B cell (primary cell): ENCODE data around the gene SLC4A2. TPM values are rescaled to one million over a fixed set of nuclear protein-coding genes. Genes with fewer than 3 reads are reported as not detected.
A peak's percentile ranks its signal among the peaks of the same experiment; 100 is the strongest.

Experiments used
- ATAC-seq: fragments of 200-7000 bp; cut with Tn5 transposase; one replicate; pipeline ENCODE4 v1.10.0; 2021; ENCODE audit warnings: low read depth, mild to moderate bottlenecking, moderate number of reproducible peaks, moderate library complexity
- CTCF ChIA-PET: fragments of 350-600 bp; sonication (Branson Sonifier 250); formaldehyde crosslinking; loops from one replicate; lab custom pipeline; 2021; ENCODE audit warnings: antibody characterized with exemption, inconsistent platforms; lab: Charles Lee
- POLR2A ChIA-PET: fragments of 350-600 bp; sonication (Branson Sonifier 250); formaldehyde crosslinking; loops from one replicate; lab custom pipeline; 2021; ENCODE audit warnings: antibody characterized with exemption; lab: Charles Lee
- DNase-seq: peaks from one replicate; pipeline ENCODE4 v3.0.0; 2013
- H2AFZ ChIP-seq: 2 replicates; pipeline ENCODE4 v1.6.1; 2012; ENCODE audit warnings: mild to moderate bottlenecking, low read depth, low read length; ENCODE audit not compliant: insufficient read depth, poor library complexity, severe bottlenecking
- H3K27ac ChIP-seq, 2 donors: 1 replicate in 1 of 2; 2 replicates in 1 of 2; pipeline ENCODE4 v1.5.1; 2012 to 2013; ENCODE audit warnings: low read length in 2 of 2, mild to moderate bottlenecking in 2 of 2, moderate library complexity in 1 of 2
- H3K27me3 ChIP-seq, 4 experiments: fragments of 200-600 bp in 1 of 4; sonication (generic) in 1 of 4; replicated peaks in 1 of 4; 1 replicate in 2 of 4; 2 replicates in 2 of 4; pipeline versions ENCODE4 v1.6.1 to v1.7.0; 2013 to 2016; ENCODE audit warnings: low read length in 3 of 4, mild to moderate bottlenecking in 2 of 4, mixed read lengths in 1 of 4, moderate library complexity in 1 of 4; ENCODE audit not compliant: insufficient read depth in 4 of 4, control insufficient read depth in 3 of 4; ENCODE audit errors: control extremely low read depth in 1 of 4
- H3K36me3 ChIP-seq, 2 experiments: replicated peaks in 1 of 2; 1 replicate in 1 of 2; 2 replicates in 1 of 2; pipeline versions ENCODE4 v1.6.1 to v1.7.1; 2013; ENCODE audit warnings: low read length in 1 of 2; ENCODE audit not compliant: insufficient read depth in 2 of 2, control insufficient read depth in 1 of 2; ENCODE audit errors: control extremely low read depth in 1 of 2, extremely low read depth in 1 of 2
- H3K4me1 ChIP-seq, 2 donors: fragments of 200-600 bp in 1 of 2; sonication (generic) in 1 of 2; 1 replicate in 1 of 2; 2 replicates in 1 of 2; pipeline versions ENCODE4 v1.5.1 to v1.6.1; 2013 to 2017; ENCODE audit warnings: low read length in 2 of 2; ENCODE audit not compliant: control insufficient read depth in 2 of 2, insufficient read depth in 2 of 2
- H3K4me2 ChIP-seq: replicated peaks from 2 replicates; pipeline ENCODE3; 2012; ENCODE audit warnings: mild to moderate bottlenecking, low read depth, low read length; ENCODE audit not compliant: poor library complexity, severe bottlenecking
- H3K4me3 ChIP-seq, 5 experiments: fragments of 200-600 bp in 1 of 5; sonication (generic) in 1 of 5; 1 replicate in 3 of 5; 2 replicates in 2 of 5; pipeline versions ENCODE4 v1.5.1 to v1.7.0; 2011 to 2016; ENCODE audit warnings: low read length in 4 of 5, mild to moderate bottlenecking in 4 of 5, low read depth in 2 of 5, control low read depth in 1 of 5, moderate library complexity in 1 of 5; ENCODE audit not compliant: insufficient read depth in 1 of 5; ENCODE audit errors: control extremely low read depth in 1 of 5, extremely low read depth in 1 of 5
- H3K79me2 ChIP-seq: fragments of 200-600 bp; sonication (generic); one replicate; pipeline ENCODE4 v1.6.0; 2016; ENCODE audit warnings: low read length; ENCODE audit not compliant: control insufficient read depth, insufficient read depth
- H3K9ac ChIP-seq: fragments of 200-600 bp; sonication (generic); 2 replicates; pipeline ENCODE4 v1.6.1; 2017; ENCODE audit warnings: mild to moderate bottlenecking, low read length, moderate library complexity
- H3K9me3 ChIP-seq, 3 donors: one replicate each; pipeline versions ENCODE4 v1.6.1 to v1.7.1; 2013; ENCODE audit warnings: low read length in 2 of 3; ENCODE audit not compliant: control insufficient read depth in 2 of 3, insufficient read depth in 1 of 3; ENCODE audit errors: control extremely low read depth in 1 of 3
- H4K20me1 ChIP-seq: 2 replicates; pipeline ENCODE4 v1.6.0; 2012; ENCODE audit warnings: mild to moderate bottlenecking, low read length; ENCODE audit not compliant: insufficient read depth, control insufficient read depth, poor library complexity, severe bottlenecking
- H3K27ac Mint-ChIP-seq: one replicate; pipeline ENCODE4 v1.8.0; 2021; ENCODE audit warnings: mixed read lengths
- H3K27me3 Mint-ChIP-seq: one replicate; pipeline ENCODE4 v1.8.0; 2021; ENCODE audit warnings: mixed read lengths
- H3K4me1 Mint-ChIP-seq: one replicate; pipeline ENCODE4 v1.8.0; 2021; ENCODE audit warnings: mixed read lengths
- H3K4me3 Mint-ChIP-seq: one replicate; pipeline ENCODE4 v1.8.0; 2021; ENCODE audit warnings: mixed read lengths
- H3K9me3 Mint-ChIP-seq: one replicate; pipeline ENCODE4 v1.8.0; 2022; ENCODE audit warnings: mixed read lengths; ENCODE audit not compliant: insufficient read depth
- EZH2 ChIP-seq: IDR thresholded peaks from 2 replicates; pipeline ENCODE4 v1.6.1; 2012; ENCODE audit warnings: borderline replicate concordance, low read depth, mild to moderate bottlenecking, moderate library complexity, low read length; ENCODE audit not compliant: insufficient read depth, poor library complexity, severe bottlenecking
- WGBS: methylation state at CpG from one replicate; pipeline ENCODE4 v1.1.5; 2013; ENCODE audit warnings: missing lambda C conversion rate; ENCODE audit not compliant: insufficient coverage; 5-methylcytosine and 5-hydroxymethylcytosine counted together
- intact Hi-C: fragments of 100-400 bp; cut with micrococcal nuclease; formaldehyde crosslinking; loops from one replicate; pipeline ENCODE4 v1.10.0; 2022
- polyA plus RNA-seq: library from polyadenylated mRNA; depleted of rRNA; stranded (reverse); fragments of >200 nt; gene quantifications from 2 replicates; pipeline ENCODE4 v1.2.3, GENCODE V29; 2012
- total RNA-seq, 2 donors: library from RNA; stranded (reverse); fragments of 120-200 nt in 1 of 2; gene quantifications; 1 replicate in 1 of 2; 2 replicates in 1 of 2; pipeline versions ENCODE4 v1.2.3 to v1.2.4, GENCODE V29; 2013 to 2022
- TF ChIP-seq, protein P1 (sequence below): fragments of 200-600 bp; IDR thresholded peaks from one replicate; pipeline ENCODE4 v1.8.0; 2022; ENCODE audit warnings: antibody characterized with exemption, mild to moderate bottlenecking

Gene SLC4A2
- total and polyA plus RNA-seq, 2 donors (not counting 1 experiment from before 2014, with no cell fraction given): 82.8 to 113 TPM

GRCh38 chr7:151083071-151083823 lies 23.9 kb downstream of the SLC4A2 start, which contains the start of gene TMUB1:
TMUB1 (minus strand) TSS chr7:151083493; CDS start chr7:151082563, 930 bp downstream.
- TF ChIP-seq, protein P1, sequence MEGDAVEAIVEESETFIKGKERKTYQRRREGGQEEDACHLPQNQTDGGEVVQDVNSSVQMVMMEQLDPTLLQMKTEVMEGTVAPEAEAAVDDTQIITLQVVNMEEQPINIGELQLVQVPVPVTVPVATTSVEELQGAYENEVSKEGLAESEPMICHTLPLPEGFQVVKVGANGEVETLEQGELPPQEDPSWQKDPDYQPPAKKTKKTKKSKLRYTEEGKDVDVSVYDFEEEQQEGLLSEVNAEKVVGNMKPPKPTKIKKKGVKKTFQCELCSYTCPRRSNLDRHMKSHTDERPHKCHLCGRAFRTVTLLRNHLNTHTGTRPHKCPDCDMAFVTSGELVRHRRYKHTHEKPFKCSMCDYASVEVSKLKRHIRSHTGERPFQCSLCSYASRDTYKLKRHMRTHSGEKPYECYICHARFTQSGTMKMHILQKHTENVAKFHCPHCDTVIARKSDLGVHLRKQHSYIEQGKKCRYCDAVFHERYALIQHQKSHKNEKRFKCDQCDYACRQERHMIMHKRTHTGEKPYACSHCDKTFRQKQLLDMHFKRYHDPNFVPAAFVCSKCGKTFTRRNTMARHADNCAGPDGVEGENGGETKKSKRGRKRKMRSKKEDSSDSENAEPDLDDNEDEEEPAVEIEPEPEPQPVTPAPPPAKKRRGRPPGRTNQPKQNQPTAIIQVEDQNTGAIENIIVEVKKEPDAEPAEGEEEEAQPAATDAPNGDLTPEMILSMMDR: peak; percentile 8
- no peak for TF ChIP-seq EZH2
- peaks cover 58% of the 10 kb centered on the region for H3K4me1 Mint-ChIP-seq
- peaks cover 13% of the 10 kb centered on the region for H3K27me3 Mint-ChIP-seq
- Histone ChIP-seq H3K4me1 (peaks cover 59 to 67% of the 10 kb centered on the region in 2 donors), H3K9me3 (peaks cover 0 to 4% (median 0%) of the 10 kb centered on the region in 3 donors), H3K4me2 (peak within 1 kb of the TSS; percentile 95), H3K79me2 (peaks cover 39% of the 10 kb centered on the region), H3K36me3 (no peaks in the 10 kb centered on the region), H3K27me3 (peaks cover 0 to 38% (median 14%) of the 10 kb centered on the region in 4 experiments), H4K20me1 (peaks cover 26% of the 10 kb centered on the region), H3K27ac (peak within 1 kb of the TSS; percentile 76 to 92), H2AFZ (peak within 1 kb of the TSS; percentile 74), H3K9ac (peak within 1 kb of the TSS; percentile 85), H3K4me3 (peak within 1 kb of the TSS; percentile 1 to 83 (median 77))
- H3K9me3 Mint-ChIP-seq: no peaks in the 10 kb centered on the region
- peak; percentile 92 for DNase-seq
- ATAC-seq: peak; percentile 61
- WGBS: under 1% methylated on average over 66 of the region's 69 CpGs
- intact Hi-C loops: loop anchor here (1.0 to 10.0 kb wide), 8 partner anchors 55 to 1311 kb away; partner anchors contain the start of genes ABCB8, ABCF2, KCNH2 and NUB1
- H3K4me3 Mint-ChIP-seq: peak within 1 kb of the TSS; percentile 88
- ChIA-PET POLR2A (interaction anchor here (1.2 kb wide), 1 partner anchor 23 kb away, joined by 3 read pairs; no protein-coding TSS in a partner anchor), CTCF (interaction anchor here (1.2 to 1.7 kb wide), 3 partner anchors 23 to 65 kb away, joined by 3 to 4 read pairs (median 3); partner anchors contain the start of gene ABCB8)
- peak within 1 kb of the TSS; percentile 87 for H3K27ac Mint-ChIP-seq
